SK-N-SH treated with all-trans-retinoic acid at 6 μM for 48 hours (cell line): ENCODE data around the gene PTPRG.

Experiments used
- ATAC-seq: fragments of 200-7000 bp; cut with Tn5 transposase; 3 replicates; pipeline ENCODE4 v1.9.1; 2020; ENCODE audit warnings: mild to moderate bottlenecking, moderate library complexity
- ARNTL ChIP-seq: fragments of 450-650 bp; formaldehyde crosslinking; IDR thresholded peaks from 2 replicates; pipeline ENCODE4 v1.5.0; 2020; ENCODE audit warnings: low read depth, mild to moderate bottlenecking, moderate library complexity, borderline replicate concordance
- CSDC2 ChIP-seq: fragments of 250-450 bp; sonication (Bioruptor Pico); IDR thresholded peaks from 2 replicates; pipeline ENCODE4 v1.5.0; 2020; ENCODE audit warnings: mild to moderate bottlenecking, moderate library complexity
- ESRRG ChIP-seq: fragments of 250-450 bp; sonication (Bioruptor Pico); IDR thresholded peaks from 2 replicates; pipeline ENCODE4 v1.6.1; 2021; ENCODE audit warnings: mild to moderate bottlenecking
- GLIS3 ChIP-seq: fragments of 250-450 bp; sonication (Bioruptor Pico); IDR thresholded peaks from 2 replicates; pipeline ENCODE4 v1.5.0; 2020; ENCODE audit warnings: mild to moderate bottlenecking, moderate library complexity
- ISL1 ChIP-seq: fragments of 250-450 bp; sonication (Bioruptor Pico); IDR thresholded peaks from 2 replicates; pipeline ENCODE4 v2.1.2; 2022; ENCODE audit warnings: mild to moderate bottlenecking, moderate library complexity
- OSR1 ChIP-seq: fragments of 250-450 bp; sonication (Bioruptor Pico); IDR thresholded peaks from 2 replicates; pipeline ENCODE4 v1.8.0; 2022; ENCODE audit warnings: moderate library complexity, mild to moderate bottlenecking, inconsistent platforms
- PPARA ChIP-seq: fragments of 250-450 bp; sonication (Bioruptor Pico); IDR thresholded peaks from 2 replicates; pipeline ENCODE4 v1.5.0; 2020; ENCODE audit warnings: mild to moderate bottlenecking, borderline replicate concordance
- RARB ChIP-seq: fragments of 250-450 bp; sonication (Bioruptor Pico); IDR thresholded peaks from 2 replicates; pipeline ENCODE4 v1.8.0; 2021; ENCODE audit warnings: mild to moderate bottlenecking, moderate library complexity
- SNAI2 ChIP-seq: fragments of 250-450 bp; sonication (Bioruptor Pico); IDR thresholded peaks from 2 replicates; pipeline ENCODE4 v1.5.0; 2020; ENCODE audit warnings: mild to moderate bottlenecking, moderate library complexity
- TCF4 ChIP-seq: fragments of 250-450 bp; sonication (Bioruptor Pico); IDR thresholded peaks from 2 replicates; pipeline ENCODE4 v1.8.0; 2021; ENCODE audit warnings: mild to moderate bottlenecking, moderate library complexity, borderline replicate concordance
- TOX ChIP-seq: fragments of 250-450 bp; sonication (Bioruptor Pico); IDR thresholded peaks from 2 replicates; pipeline ENCODE4 v1.8.0; 2021; ENCODE audit warnings: mild to moderate bottlenecking, moderate library complexity, borderline replicate concordance
- ZC3H10 ChIP-seq: fragments of 250-450 bp; sonication (Bioruptor Pico); IDR thresholded peaks from 2 replicates; pipeline ENCODE4 v1.5.1; 2021; ENCODE audit warnings: mild to moderate bottlenecking, moderate library complexity
- ZFP3 ChIP-seq: fragments of 250-450 bp; sonication (Bioruptor Pico); IDR thresholded peaks from 2 replicates; pipeline ENCODE4 v1.5.0; 2020; ENCODE audit warnings: mild to moderate bottlenecking, moderate library complexity
- ZFP30 ChIP-seq: fragments of 450-650 bp; formaldehyde crosslinking; IDR thresholded peaks from 2 replicates; pipeline ENCODE4 v1.5.0; 2022; ENCODE audit warnings: mild to moderate bottlenecking, moderate library complexity
- ZNF565 ChIP-seq: fragments of 450-650 bp; formaldehyde crosslinking; conservative IDR thresholded peaks from 2 replicates; pipeline ENCODE4 v1.5.0; 2020; ENCODE audit warnings: low read depth, mild to moderate bottlenecking, moderate library complexity
- ZNF70 ChIP-seq: fragments of 450-650 bp; formaldehyde crosslinking; IDR thresholded peaks from 2 replicates; pipeline ENCODE4 v1.5.0; 2020; ENCODE audit warnings: mild to moderate bottlenecking, moderate library complexity
- ZNF8 ChIP-seq: fragments of 450-650 bp; formaldehyde crosslinking; IDR thresholded peaks from 2 replicates; pipeline ENCODE4 v1.5.0; 2020; ENCODE audit warnings: mild to moderate bottlenecking, moderate library complexity
- TF ChIP-seq, protein P1 (sequence below): fragments of 250-450 bp; sonication (Bioruptor Pico); IDR thresholded peaks from 2 replicates; pipeline ENCODE4 v1.8.0; 2021; ENCODE audit warnings: low read depth, mild to moderate bottlenecking, moderate library complexity, borderline replicate concordance
- TF ChIP-seq, protein P2 (sequence below): fragments of 250-450 bp; sonication (Bioruptor Pico); IDR thresholded peaks from 2 replicates; pipeline ENCODE4 v1.8.0; 2020; ENCODE audit warnings: mild to moderate bottlenecking, moderate library complexity, borderline replicate concordance
- TF ChIP-seq, protein P3 (sequence below): fragments of 250-450 bp; sonication (Bioruptor Pico); IDR thresholded peaks from 2 replicates; pipeline ENCODE4 v1.5.0; 2020; ENCODE audit warnings: mild to moderate bottlenecking, moderate library complexity
- TF ChIP-seq, protein P4 (sequence below): fragments of 250-450 bp; sonication (Bioruptor Pico); IDR thresholded peaks from 2 replicates; pipeline ENCODE4 v1.5.1; 2021; ENCODE audit warnings: mild to moderate bottlenecking, moderate library complexity
- TF ChIP-seq, protein P5 (sequence below): fragments of 250-450 bp; sonication (Bioruptor Pico); IDR thresholded peaks from 2 replicates; pipeline ENCODE4 v1.5.1; 2020; ENCODE audit warnings: low read depth, mild to moderate bottlenecking, moderate library complexity

The PTPRG gene

DNA sequence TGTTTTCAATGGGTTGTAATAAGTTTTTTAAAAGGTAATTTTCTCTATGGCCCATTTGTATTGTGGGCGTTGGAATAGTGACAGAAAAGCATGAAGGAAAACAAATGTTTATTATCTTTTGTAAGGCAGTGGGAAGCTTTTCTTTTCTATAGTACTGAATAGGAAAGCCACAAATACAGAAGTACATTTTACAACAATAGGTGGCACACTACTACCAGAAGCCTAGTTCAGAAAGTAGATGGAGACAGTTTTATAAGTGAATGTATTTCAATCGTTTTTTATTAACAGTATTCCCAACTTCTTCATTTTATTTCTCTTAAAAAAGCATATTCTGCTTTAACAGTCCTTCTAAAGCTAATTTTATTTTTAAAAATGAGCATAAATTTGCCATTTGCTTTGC is 296.7 kb downstream of the PTPRG start:
- ATAC-seq: peak; percentile 90
- TF ChIP-seq ZFP3: no peak
- no peak for TF ChIP-seq TOX (CRISPR knock-in tag)

DNA sequence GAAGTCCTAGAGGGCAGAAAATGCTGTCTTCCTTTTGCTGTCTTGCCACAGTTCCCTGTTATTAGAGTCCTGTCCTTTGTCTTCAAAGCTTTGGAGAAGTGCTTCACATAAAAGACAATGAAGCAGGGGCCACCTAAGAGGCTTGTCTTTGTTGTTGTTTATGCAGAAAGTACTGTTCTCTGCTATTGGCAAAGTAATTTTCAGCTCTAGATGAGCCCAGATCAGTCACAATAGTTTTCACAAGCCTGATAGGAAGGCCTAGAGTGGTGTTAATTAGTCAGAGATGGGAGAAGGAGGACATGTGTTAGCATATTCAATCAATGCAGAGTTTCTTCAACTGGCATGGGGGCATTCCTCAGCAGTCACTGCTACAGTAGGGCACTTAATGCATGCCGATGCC is 300.0 kb downstream of the PTPRG start:
- no peak for ATAC-seq
- TF ChIP-seq TOX (CRISPR knock-in tag) (no peak), ZNF8 (no peak), SNAI2 (CRISPR knock-in tag) (no peak), ZNF565 (CRISPR knock-in tag) (no peak), ARNTL (no peak), RARB (no peak), ISL1 (CRISPR knock-in tag) (no peak), ZC3H10 (CRISPR knock-in tag) (no peak), ZNF70 (no peak), ESRRG (no peak), GLIS3 (CRISPR knock-in tag) (no peak)
- TF ChIP-seq, protein P1, sequence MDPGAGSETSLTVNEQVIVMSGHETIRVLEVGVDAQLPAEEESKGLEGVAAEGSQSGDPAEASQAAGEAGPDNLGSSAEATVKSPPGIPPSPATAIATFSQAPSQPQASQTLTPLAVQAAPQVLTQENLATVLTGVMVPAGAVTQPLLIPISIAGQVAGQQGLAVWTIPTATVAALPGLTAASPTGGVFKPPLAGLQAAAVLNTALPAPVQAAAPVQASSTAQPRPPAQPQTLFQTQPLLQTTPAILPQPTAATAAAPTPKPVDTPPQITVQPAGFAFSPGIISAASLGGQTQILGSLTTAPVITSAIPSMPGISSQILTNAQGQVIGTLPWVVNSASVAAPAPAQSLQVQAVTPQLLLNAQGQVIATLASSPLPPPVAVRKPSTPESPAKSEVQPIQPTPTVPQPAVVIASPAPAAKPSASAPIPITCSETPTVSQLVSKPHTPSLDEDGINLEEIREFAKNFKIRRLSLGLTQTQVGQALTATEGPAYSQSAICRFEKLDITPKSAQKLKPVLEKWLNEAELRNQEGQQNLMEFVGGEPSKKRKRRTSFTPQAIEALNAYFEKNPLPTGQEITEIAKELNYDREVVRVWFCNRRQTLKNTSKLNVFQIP (CRISPR knock-in tag): no peak
- TF ChIP-seq, protein P2, sequence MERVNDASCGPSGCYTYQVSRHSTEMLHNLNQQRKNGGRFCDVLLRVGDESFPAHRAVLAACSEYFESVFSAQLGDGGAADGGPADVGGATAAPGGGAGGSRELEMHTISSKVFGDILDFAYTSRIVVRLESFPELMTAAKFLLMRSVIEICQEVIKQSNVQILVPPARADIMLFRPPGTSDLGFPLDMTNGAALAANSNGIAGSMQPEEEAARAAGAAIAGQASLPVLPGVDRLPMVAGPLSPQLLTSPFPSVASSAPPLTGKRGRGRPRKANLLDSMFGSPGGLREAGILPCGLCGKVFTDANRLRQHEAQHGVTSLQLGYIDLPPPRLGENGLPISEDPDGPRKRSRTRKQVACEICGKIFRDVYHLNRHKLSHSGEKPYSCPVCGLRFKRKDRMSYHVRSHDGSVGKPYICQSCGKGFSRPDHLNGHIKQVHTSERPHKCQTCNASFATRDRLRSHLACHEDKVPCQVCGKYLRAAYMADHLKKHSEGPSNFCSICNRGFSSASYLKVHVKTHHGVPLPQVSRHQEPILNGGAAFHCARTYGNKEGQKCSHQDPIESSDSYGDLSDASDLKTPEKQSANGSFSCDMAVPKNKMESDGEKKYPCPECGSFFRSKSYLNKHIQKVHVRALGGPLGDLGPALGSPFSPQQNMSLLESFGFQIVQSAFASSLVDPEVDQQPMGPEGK (CRISPR knock-in tag): no peak

DNA sequence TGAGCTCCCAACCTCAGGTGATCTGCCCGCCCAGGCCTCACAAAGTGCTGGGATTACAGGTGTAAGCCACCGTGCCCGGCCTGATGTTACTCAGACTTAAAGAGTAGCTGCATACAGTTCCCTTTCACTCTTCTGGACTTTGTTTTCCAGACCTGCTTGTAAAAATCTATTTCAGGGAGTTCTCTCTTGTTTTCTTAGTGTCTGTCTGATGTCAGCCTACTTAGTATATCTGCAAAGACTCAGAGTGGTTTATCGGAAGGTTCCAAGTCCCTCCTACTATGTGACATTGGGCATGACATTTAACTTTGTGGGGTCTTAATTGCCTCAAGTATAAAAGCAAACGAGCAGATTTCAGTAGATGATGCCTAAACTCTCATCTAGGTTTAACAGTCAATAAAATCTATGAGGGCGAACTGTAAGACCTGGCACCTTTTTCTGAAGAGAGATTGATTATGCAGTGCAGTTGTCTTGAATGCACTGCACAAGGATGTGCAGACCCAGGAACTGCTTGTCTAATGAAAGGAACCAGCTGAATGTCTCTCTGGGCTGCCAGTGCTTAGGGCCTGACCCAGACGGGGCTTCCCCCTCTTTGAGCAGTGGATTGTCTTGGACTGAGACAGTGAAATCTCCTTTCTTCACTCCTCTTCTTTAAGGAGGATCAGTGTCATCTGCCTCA is 301.4 kb downstream of the PTPRG start:
- ATAC-seq: no peak
- TF ChIP-seq ZC3H10 (CRISPR knock-in tag) (no peak), OSR1 (CRISPR knock-in tag) (no peak), ZNF565 (CRISPR knock-in tag) (no peak), PPARA (CRISPR knock-in tag) (no peak), GLIS3 (CRISPR knock-in tag) (no peak), ZFP30 (no peak), SNAI2 (CRISPR knock-in tag) (no peak), ZNF8 (no peak), ISL1 (CRISPR knock-in tag) (no peak), ESRRG (no peak), ARNTL (no peak)
- TF ChIP-seq, protein P3, sequence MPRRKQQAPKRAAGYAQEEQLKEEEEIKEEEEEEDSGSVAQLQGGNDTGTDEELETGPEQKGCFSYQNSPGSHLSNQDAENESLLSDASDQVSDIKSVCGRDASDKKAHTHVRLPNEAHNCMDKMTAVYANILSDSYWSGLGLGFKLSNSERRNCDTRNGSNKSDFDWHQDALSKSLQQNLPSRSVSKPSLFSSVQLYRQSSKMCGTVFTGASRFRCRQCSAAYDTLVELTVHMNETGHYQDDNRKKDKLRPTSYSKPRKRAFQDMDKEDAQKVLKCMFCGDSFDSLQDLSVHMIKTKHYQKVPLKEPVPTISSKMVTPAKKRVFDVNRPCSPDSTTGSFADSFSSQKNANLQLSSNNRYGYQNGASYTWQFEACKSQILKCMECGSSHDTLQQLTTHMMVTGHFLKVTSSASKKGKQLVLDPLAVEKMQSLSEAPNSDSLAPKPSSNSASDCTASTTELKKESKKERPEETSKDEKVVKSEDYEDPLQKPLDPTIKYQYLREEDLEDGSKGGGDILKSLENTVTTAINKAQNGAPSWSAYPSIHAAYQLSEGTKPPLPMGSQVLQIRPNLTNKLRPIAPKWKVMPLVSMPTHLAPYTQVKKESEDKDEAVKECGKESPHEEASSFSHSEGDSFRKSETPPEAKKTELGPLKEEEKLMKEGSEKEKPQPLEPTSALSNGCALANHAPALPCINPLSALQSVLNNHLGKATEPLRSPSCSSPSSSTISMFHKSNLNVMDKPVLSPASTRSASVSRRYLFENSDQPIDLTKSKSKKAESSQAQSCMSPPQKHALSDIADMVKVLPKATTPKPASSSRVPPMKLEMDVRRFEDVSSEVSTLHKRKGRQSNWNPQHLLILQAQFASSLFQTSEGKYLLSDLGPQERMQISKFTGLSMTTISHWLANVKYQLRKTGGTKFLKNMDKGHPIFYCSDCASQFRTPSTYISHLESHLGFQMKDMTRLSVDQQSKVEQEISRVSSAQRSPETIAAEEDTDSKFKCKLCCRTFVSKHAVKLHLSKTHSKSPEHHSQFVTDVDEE: no peak
- TF ChIP-seq, protein P4, sequence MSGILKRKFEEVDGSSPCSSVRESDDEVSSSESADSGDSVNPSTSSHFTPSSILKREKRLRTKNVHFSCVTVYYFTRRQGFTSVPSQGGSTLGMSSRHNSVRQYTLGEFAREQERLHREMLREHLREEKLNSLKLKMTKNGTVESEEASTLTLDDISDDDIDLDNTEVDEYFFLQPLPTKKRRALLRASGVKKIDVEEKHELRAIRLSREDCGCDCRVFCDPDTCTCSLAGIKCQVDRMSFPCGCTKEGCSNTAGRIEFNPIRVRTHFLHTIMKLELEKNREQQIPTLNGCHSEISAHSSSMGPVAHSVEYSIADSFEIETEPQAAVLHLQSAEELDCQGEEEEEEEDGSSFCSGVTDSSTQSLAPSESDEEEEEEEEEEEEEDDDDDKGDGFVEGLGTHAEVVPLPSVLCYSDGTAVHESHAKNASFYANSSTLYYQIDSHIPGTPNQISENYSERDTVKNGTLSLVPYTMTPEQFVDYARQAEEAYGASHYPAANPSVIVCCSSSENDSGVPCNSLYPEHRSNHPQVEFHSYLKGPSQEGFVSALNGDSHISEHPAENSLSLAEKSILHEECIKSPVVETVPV: no peak
- TF ChIP-seq, protein P5, sequence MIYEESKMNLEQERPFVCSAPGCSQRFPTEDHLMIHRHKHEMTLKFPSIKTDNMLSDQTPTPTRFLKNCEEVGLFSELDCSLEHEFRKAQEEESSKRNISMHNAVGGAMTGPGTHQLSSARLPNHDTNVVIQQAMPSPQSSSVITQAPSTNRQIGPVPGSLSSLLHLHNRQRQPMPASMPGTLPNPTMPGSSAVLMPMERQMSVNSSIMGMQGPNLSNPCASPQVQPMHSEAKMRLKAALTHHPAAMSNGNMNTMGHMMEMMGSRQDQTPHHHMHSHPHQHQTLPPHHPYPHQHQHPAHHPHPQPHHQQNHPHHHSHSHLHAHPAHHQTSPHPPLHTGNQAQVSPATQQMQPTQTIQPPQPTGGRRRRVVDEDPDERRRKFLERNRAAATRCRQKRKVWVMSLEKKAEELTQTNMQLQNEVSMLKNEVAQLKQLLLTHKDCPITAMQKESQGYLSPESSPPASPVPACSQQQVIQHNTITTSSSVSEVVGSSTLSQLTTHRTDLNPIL (CRISPR knock-in tag): no peak

DNA sequence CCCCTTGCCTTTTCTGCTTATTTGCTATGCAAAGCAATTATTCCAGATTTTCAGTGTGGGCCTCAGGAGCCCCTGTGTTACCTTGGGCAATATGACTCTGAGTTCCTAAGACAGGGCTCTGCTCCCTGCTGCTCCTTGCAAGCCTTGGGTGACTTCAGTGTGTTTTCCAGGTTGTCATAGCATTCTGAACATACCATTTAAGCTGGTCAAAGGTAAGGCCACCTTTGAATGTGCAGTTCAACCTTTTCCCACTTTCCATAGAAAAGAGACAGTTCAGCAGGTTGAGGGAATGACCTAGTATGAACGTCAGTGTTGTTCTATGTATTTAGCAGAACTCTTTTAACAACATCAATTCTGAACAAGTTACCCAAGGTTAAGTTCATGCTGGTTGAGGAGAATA is 302.2 kb downstream of the PTPRG start:
- ATAC-seq: no peak
- TF ChIP-seq ZFP3 (no peak), RARB (no peak), TOX (CRISPR knock-in tag) (no peak), PPARA (CRISPR knock-in tag) (no peak), ZNF70 (no peak), OSR1 (CRISPR knock-in tag) (no peak), CSDC2 (CRISPR knock-in tag) (no peak), ISL1 (CRISPR knock-in tag) (no peak), TCF4 (CRISPR knock-in tag) (no peak), ZFP30 (no peak), ZC3H10 (CRISPR knock-in tag) (no peak), ARNTL (no peak)
- TF ChIP-seq, protein P1 (CRISPR knock-in tag): no peak
- TF ChIP-seq, protein P4: no peak
